ENCODE data around the gene ALOX5AP.
"Not testable (repeated sequence)": the region's sequence is repeated elsewhere in the genome, so short reads cannot be mapped to it uniquely, and the experiment has no call there.

ALOX5AP gene

GRCh38 chr13:30739237-30739528 lies 3.8 kb downstream of the ALOX5AP start:
- no peak for DNase-seq

- DNase-seq = peak; percentile 0
Measured at GRCh38 chr13:30739761-30740642, 4.7 kb downstream of the ALOX5AP start.

GRCh38 chr13:30742901-30743300 lies 7.6 kb downstream of the ALOX5AP start:
- no peak for DNase-seq

GRCh38 chr13:30743319-30744055 lies 8.1 kb downstream of the ALOX5AP start:
- no peak for DNase-seq

- no peak for DNase-seq
Measured at GRCh38 chr13:30744056-30744680, 8.8 kb downstream of the ALOX5AP start.

GRCh38 chr13:30744681-30745077 lies 9.3 kb downstream of the ALOX5AP start:
- DNase-seq = no peak

- no peak for DNase-seq
Measured at GRCh38 chr13:30745906-30746686, 10.8 kb downstream of the ALOX5AP start.

GRCh38 chr13:30746791-30747190 lies 11.4 kb downstream of the ALOX5AP start:
- DNase-seq = no peak

GRCh38 chr13:30747845-30748244 lies 12.5 kb downstream of the ALOX5AP start:
- DNase-seq = not testable (repeated sequence)

GRCh38 chr13:30748717-30749116 lies 13.4 kb downstream of the ALOX5AP start:
- DNase-seq = no peak

- no peak for DNase-seq
Measured at GRCh38 chr13:30750036-30750435, 14.7 kb downstream of the ALOX5AP start.

GRCh38 chr13:30751183-30751933 lies 16.0 kb downstream of the ALOX5AP start:
- DNase-seq = no peak

- DNase-seq = no peak
Measured at GRCh38 chr13:30752201-30752797, 17.0 kb downstream of the ALOX5AP start.

GRCh38 chr13:30753030-30753616 lies 17.8 kb downstream of the ALOX5AP start:
- DNase-seq = no peak

- DNase-seq = no peak
Measured at GRCh38 chr13:30755678-30756077, 20.3 kb downstream of the ALOX5AP start.

GRCh38 chr13:30757026-30757742 lies 21.8 kb downstream of the ALOX5AP start:
- DNase-seq = no peak

GRCh38 chr13:30759748-30760147 lies 24.4 kb downstream of the ALOX5AP start:
- no peak for DNase-seq

GRCh38 chr13:30762643-30763042 lies 27.3 kb downstream of the ALOX5AP start:
- no peak for DNase-seq

- DNase-seq = no peak
Measured at GRCh38 chr13:30763786-30764413, 28.6 kb downstream of the ALOX5AP start.

GRCh38 chr13:30766231-30766630 lies 30.9 kb downstream of the ALOX5AP start:
- DNase-seq = no peak

Measured in NCI-H345 (cell line).